Neural progenitor cell (in vitro differentiated cells): ENCODE measurements around the gene APOE.

Experiments used
- CTCF ChIP-seq: fragments of 200-600 bp; sonication (generic); IDR thresholded peaks from 2 replicates; pipeline ENCODE4 v1.5.1; 2017; ENCODE audit warnings: antibody characterized with exemption, mild to moderate bottlenecking
- EZH2 ChIP-seq: fragments of 200-600 bp; sonication (generic); IDR thresholded peaks from 2 replicates; pipeline ENCODE4 v1.6.1; 2017; ENCODE audit warnings: antibody characterized with exemption, mild to moderate bottlenecking, moderate library complexity
- EZH2phosphoT487 ChIP-seq: fragments of 200-600 bp; sonication (generic); IDR thresholded peaks from 2 replicates; pipeline ENCODE4 v1.6.1; 2017; ENCODE audit warnings: antibody characterized with exemption

- no peak for TF ChIP-seq CTCF
- TF ChIP-seq EZH2, result no peak
- TF ChIP-seq EZH2phosphoT487, result no peak
Observed at GRCh38 chr19:44866664-44867063, 38.9 kb upstream of the APOE start.
